Omental fat pad (tissue), 4 donors: ENCODE data around the gene SPATA19. TPM values are rescaled to one million over a fixed set of nuclear protein-coding genes. Genes with fewer than 3 reads are reported as not detected.

Experiments used
- ATAC-seq: fragments of 150-250 bp; one replicate; pipeline ENCODE4 v1.9.1; 2016; ENCODE audit warnings: mild to moderate bottlenecking, moderate library complexity; ENCODE audit not compliant: low FRiP score
- DNase-seq: peaks from one replicate; pipeline ENCODE4 v3.0.0-alpha.2; 2019; ENCODE audit warnings: low spot score
- CTCF ChIP-seq, 3 donors: fragments of 450-650 bp; IDR thresholded peaks; one replicate each; pipeline ENCODE4 v1.5.1; 2016 to 2017; ENCODE audit warnings: antibody characterized with exemption in 3 of 3, mild to moderate bottlenecking in 3 of 3, moderate library complexity in 2 of 3
- total RNA-seq, 4 donors: library from RNA; depleted of rRNA; stranded (reverse); fragments of >200 nt; gene quantifications; one replicate each; pipeline ENCODE4 v1.1.0, GENCODE V29; 2016

Gene SPATA19
- total RNA-seq = not detected

GRCh38 chr11:133845413-133845812 is at the start of gene SPATA19:
Gene SPATA19, minus strand, starts transcription at chr11:133845513. Its CDS starts 67 bp downstream, at chr11:133845446.
- DNase-seq (no peak), ATAC-seq (no peak)
- no peak for TF ChIP-seq CTCF (IDR thresholded peaks at IDR 0.05)

- no peak for TF ChIP-seq CTCF (IDR thresholded peaks at IDR 0.05)
- ATAC-seq = no peak
- DNase-seq = no peak
These were observed 49.8 kb upstream of the SPATA19 start for GRCh38 chr11:133895061-133895479.

GRCh38 chr11:133893381-133893780 is 48.1 kb upstream of the SPATA19 start:
- no peak for DNase-seq
- no peak for ATAC-seq
- TF ChIP-seq CTCF (IDR thresholded peaks at IDR 0.05) = no peak

GRCh38 chr11:133892584-133893380 is 47.5 kb upstream of the SPATA19 start:
- DNase-seq (no peak), ATAC-seq (peak; percentile 37)
- no peak for TF ChIP-seq CTCF (IDR thresholded peaks at IDR 0.05)

- TF ChIP-seq CTCF (IDR thresholded peaks at IDR 0.05) = no peak
- ATAC-seq (no peak), DNase-seq (no peak)
These were observed 46.8 kb upstream of the SPATA19 start for GRCh38 chr11:133892126-133892525.

GRCh38 chr11:133889893-133890292 is 44.6 kb upstream of the SPATA19 start:
- no peak for TF ChIP-seq CTCF (IDR thresholded peaks at IDR 0.05)
- DNase-seq (no peak), ATAC-seq (no peak)

GRCh38 chr11:133889188-133889587 is 43.9 kb upstream of the SPATA19 start:
- DNase-seq = no peak
- no peak for ATAC-seq
- TF ChIP-seq CTCF (IDR thresholded peaks at IDR 0.05) = no peak
